ENCODE measurements around the gene HES4. TPM values are rescaled to one million over a fixed set of nuclear protein-coding genes. Genes with fewer than 3 reads are reported as not detected.

Gene HES4
- polyA plus RNA-seq, 1 donor (not counting 4 experiments of a cell fraction or from before 2014, with no cell fraction given), result 3.0 TPM

DNA sequence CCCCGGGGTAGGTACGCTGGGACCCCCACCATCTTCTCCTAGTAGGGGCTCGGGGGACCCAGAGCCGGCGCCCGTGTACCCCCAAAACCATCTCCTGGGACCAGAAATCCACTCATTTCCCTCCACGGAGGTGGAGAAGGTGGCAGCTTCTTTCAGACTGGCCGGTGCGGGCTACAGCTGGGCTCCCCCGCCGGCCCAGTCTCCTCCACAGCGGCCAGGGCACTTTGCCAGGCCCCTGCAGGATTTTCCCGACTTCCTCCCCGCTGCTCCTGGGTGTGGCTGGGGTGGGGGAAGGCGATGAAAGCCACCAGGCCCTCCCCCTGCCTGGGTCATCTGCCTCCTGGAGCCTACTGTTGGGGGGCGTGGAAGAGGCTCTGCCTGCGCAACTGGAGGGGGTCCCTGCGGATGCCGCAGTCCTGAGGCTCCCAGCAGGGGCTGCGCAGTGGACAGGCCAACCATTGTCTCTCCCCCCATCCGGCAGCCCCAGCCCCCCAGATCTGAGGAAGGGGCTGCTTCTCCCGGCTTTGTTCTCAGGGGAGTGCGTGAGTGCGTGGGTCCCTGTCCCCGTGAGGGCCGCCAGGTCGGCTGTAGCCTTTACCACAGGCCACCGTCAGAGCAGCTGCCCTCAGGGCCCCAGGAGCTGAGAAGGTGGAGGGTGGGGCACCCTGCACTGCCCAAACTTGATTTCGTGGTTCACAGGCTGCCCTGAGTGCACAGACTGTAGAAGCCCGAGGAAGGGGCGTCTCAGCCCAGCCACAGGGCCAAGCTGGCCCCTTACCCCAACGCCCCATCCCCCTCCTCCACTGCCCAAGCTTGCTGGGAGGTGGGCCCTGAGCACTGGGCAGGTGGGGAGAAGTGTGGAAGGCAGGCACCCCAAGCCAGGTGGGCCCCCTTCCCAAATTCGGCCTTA, 21.4 kb upstream of the HES4 start:
- H3K4me3 ChIP-seq (ENCODE audit: control insufficient read depth in 2 of 3, extremely low read depth in 1 of 3, insufficient read depth in 2 of 3, low read depth in 1 of 3, low read length in 3 of 3), result peak overlapping the region; percentile 81 to 89 (median 86)
- DNase-seq (ENCODE audit: low read depth, low spot score) (no peak), FAIRE-seq (no peak)
- no peaks in the 10 kb centered on the region for H3K9me3 ChIP-seq (ENCODE audit: control insufficient read depth, low read depth, low read length)
- H3K9me1 ChIP-seq (ENCODE audit: control insufficient read depth, extremely low read depth, insufficient read depth, low read length), result no peaks in the 10 kb centered on the region
- peaks cover 49% of the 10 kb centered on the region for H3K79me2 ChIP-seq (ENCODE audit: control insufficient read depth, insufficient read depth, low read length)
- H3K4me2 ChIP-seq (ENCODE audit: control insufficient read depth, extremely low read depth, insufficient read depth, low read depth, low read length), result peak overlapping the region; percentile 94
- H2AFZ ChIP-seq (ENCODE audit: control insufficient read depth, low read length), result no peak overlapping the region
- TF ChIP-seq CTCF (optimal IDR thresholded peaks at IDR 0.05 in 1 of 3, IDR thresholded peaks at IDR 0.05 in 1 of 3, conservative IDR thresholded peaks at IDR 0.05 in 1 of 3; ENCODE audit: extremely low read depth in 1 of 3, insufficient read depth in 2 of 3, low read length in 3 of 3), result no peak
- TF ChIP-seq EZH2 (IDR thresholded peaks at IDR 0.05; ENCODE audit: low read length), result no peak
- H3K9ac ChIP-seq (ENCODE audit: control insufficient read depth, extremely low read depth, insufficient read depth, low read length), result peak overlapping the region; percentile 86
- H3K27ac ChIP-seq (ENCODE audit: control insufficient read depth, insufficient read depth, low read length), result peak overlapping the region; percentile 87
- H3K36me3 ChIP-seq (ENCODE audit: control insufficient read depth in 2 of 2, extremely low read depth in 1 of 2, insufficient read depth in 2 of 2, low read length in 2 of 2), result peaks cover 18 to 20% of the 10 kb centered on the region in 2 experiments
- no peaks in the 10 kb centered on the region for H3K27me3 ChIP-seq (ENCODE audit: control insufficient read depth, extremely low read depth, insufficient read depth, low read length)
- dilution Hi-C loops (cut with MboI; ENCODE audit: extremely low pct_ligation_motif_present, low sequenced_read_pairs), result no loop called here
- H3K4me1 ChIP-seq (ENCODE audit: control insufficient read depth, extremely low read depth, insufficient read depth, low read length), result peaks cover 49% of the 10 kb centered on the region
- no peaks in the 10 kb centered on the region for H4K20me1 ChIP-seq (ENCODE audit: control insufficient read depth, extremely low read depth, insufficient read depth, low read length)

DNA sequence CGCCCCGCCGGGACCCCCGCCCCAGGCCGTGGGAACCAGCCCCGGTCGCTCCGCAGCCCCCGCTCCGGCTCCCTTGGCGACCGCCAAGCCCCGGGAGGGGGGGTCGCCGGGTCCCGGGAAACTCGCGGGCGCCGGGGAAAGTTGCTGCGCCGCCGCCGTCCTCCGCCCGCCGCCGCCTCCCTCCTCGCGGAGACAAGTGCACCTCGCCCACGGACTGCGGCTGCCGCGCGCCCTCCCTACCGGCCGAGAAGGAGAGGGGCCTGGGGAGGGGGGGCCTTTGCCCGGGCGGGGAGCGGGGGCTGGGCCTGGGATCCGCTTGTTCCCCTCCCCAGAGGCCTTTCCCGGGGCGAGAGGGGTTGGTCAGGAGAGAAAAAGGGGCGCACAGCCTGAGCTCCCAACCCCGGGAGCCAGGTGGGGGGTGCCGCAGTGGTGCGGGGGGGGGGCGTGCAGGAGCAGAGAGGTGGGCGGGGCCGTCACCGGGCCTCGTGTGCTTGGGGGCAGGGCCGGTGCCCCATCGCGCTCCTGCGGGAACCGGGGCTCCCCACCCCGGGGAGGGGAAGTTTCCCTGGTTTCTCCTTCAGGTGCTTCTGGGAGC, 20.6 kb upstream of the HES4 start:
- peaks cover 45% of the 10 kb centered on the region for H3K79me2 ChIP-seq (ENCODE audit: control insufficient read depth, insufficient read depth, low read length)
- H3K9ac ChIP-seq (ENCODE audit: control insufficient read depth, extremely low read depth, insufficient read depth, low read length), result peak overlapping the region; percentile 86
- H4K20me1 ChIP-seq (ENCODE audit: control insufficient read depth, extremely low read depth, insufficient read depth, low read length), result no peaks in the 10 kb centered on the region
- peak overlapping the region; percentile 87 for H3K27ac ChIP-seq (ENCODE audit: control insufficient read depth, insufficient read depth, low read length)
- no peaks in the 10 kb centered on the region for H3K27me3 ChIP-seq (ENCODE audit: control insufficient read depth, extremely low read depth, insufficient read depth, low read length)
- peak overlapping the region; percentile 94 for H3K4me2 ChIP-seq (ENCODE audit: control insufficient read depth, extremely low read depth, insufficient read depth, low read depth, low read length)
- H3K4me1 ChIP-seq (ENCODE audit: control insufficient read depth, extremely low read depth, insufficient read depth, low read length), result peaks cover 41% of the 10 kb centered on the region
- no peaks in the 10 kb centered on the region for H3K9me3 ChIP-seq (ENCODE audit: control insufficient read depth, low read depth, low read length)
- no peaks in the 10 kb centered on the region for H3K9me1 ChIP-seq (ENCODE audit: control insufficient read depth, extremely low read depth, insufficient read depth, low read length)
- H2AFZ ChIP-seq (ENCODE audit: control insufficient read depth, low read length), result no peak overlapping the region
- TF ChIP-seq CTCF (optimal IDR thresholded peaks at IDR 0.05 in 1 of 3, IDR thresholded peaks at IDR 0.05 in 1 of 3, conservative IDR thresholded peaks at IDR 0.05 in 1 of 3; ENCODE audit: extremely low read depth in 1 of 3, insufficient read depth in 2 of 3, low read length in 3 of 3) (no peak), EZH2 (IDR thresholded peaks at IDR 0.05; ENCODE audit: low read length) (no peak)
- no peak for FAIRE-seq
- dilution Hi-C loops (cut with MboI; ENCODE audit: extremely low pct_ligation_motif_present, low sequenced_read_pairs), result no loop called here
- peak overlapping the region; percentile 81 to 89 (median 86) for H3K4me3 ChIP-seq (ENCODE audit: control insufficient read depth in 2 of 3, extremely low read depth in 1 of 3, insufficient read depth in 2 of 3, low read depth in 1 of 3, low read length in 3 of 3)
- peaks cover 13 to 14% of the 10 kb centered on the region in 2 experiments for H3K36me3 ChIP-seq (ENCODE audit: control insufficient read depth in 2 of 2, extremely low read depth in 1 of 2, insufficient read depth in 2 of 2, low read length in 2 of 2)
- no peak for DNase-seq (ENCODE audit: low read depth, low spot score)
